ENCODE results near the gene IFNAR2.
"Not testable (repeated sequence)": the region's sequence is repeated elsewhere in the genome, so short reads cannot be mapped to it uniquely, and the experiment has no call there.

Gene IFNAR2

GRCh38 chr21:33241846-33242245 lies 12.1 kb downstream of the IFNAR2 start:
- in situ Hi-C loops (cut with HindIII; ENCODE audit: low sequenced_read_pairs): no loop called here
- H3K4me3 ChIP-seq (ENCODE audit: low read depth, low read length): no peak overlapping the region
- no peak for TF ChIP-seq CTCF (IDR thresholded peaks at IDR 0.05; ENCODE audit: low read depth, low read length)
- no peak for DNase-seq (ENCODE audit: low read depth, low spot score)

GRCh38 chr21:33242846-33243245 lies 13.1 kb downstream of the IFNAR2 start:
- DNase-seq (ENCODE audit: low read depth, low spot score); H3K4me3 ChIP-seq (ENCODE audit: low read depth, low read length); in situ Hi-C loops (cut with HindIII; ENCODE audit: low sequenced_read_pairs): not testable (repeated sequence)

GRCh38 chr21:33244082-33244778 lies 14.5 kb downstream of the IFNAR2 start:
- in situ Hi-C loops (cut with HindIII; ENCODE audit: low sequenced_read_pairs): no loop called here

GRCh38 chr21:33244779-33245105 lies 15.0 kb downstream of the IFNAR2 start:
- no peak overlapping the region for H3K4me3 ChIP-seq (ENCODE audit: low read depth, low read length)
- TF ChIP-seq CTCF (IDR thresholded peaks at IDR 0.05; ENCODE audit: low read depth, low read length): no peak
- in situ Hi-C loops (cut with HindIII; ENCODE audit: low sequenced_read_pairs): no loop called here
- no peak for DNase-seq (ENCODE audit: low read depth, low spot score)

More at GRCh38 chr21:33244082-33244778, 14.5 kb downstream of the IFNAR2 start:
- H3K4me3 ChIP-seq (ENCODE audit: low read depth, low read length): no peak overlapping the region
- DNase-seq (ENCODE audit: low read depth, low spot score): no peak
- no peak for TF ChIP-seq CTCF (IDR thresholded peaks at IDR 0.05; ENCODE audit: low read depth, low read length)

GRCh38 chr21:33245289-33245918 lies 15.7 kb downstream of the IFNAR2 start:
- H3K4me3 ChIP-seq (ENCODE audit: low read depth, low read length): no peak overlapping the region
- in situ Hi-C loops (cut with HindIII; ENCODE audit: low sequenced_read_pairs): no loop called here
- DNase-seq (ENCODE audit: low read depth, low spot score): no peak
- TF ChIP-seq CTCF (IDR thresholded peaks at IDR 0.05; ENCODE audit: low read depth, low read length): no peak

GRCh38 chr21:33246506-33246905 lies 16.8 kb downstream of the IFNAR2 start:
- TF ChIP-seq CTCF (IDR thresholded peaks at IDR 0.05; ENCODE audit: low read depth, low read length): no peak
- DNase-seq (ENCODE audit: low read depth, low spot score): no peak
- no peak overlapping the region for H3K4me3 ChIP-seq (ENCODE audit: low read depth, low read length)
- in situ Hi-C loops (cut with HindIII; ENCODE audit: low sequenced_read_pairs): no loop called here

- in situ Hi-C loops (cut with HindIII; ENCODE audit: low sequenced_read_pairs): no loop called here
- no peak for DNase-seq (ENCODE audit: low read depth, low spot score)
- no peak overlapping the region for H3K4me3 ChIP-seq (ENCODE audit: low read depth, low read length)
Observed at GRCh38 chr21:33246963-33247362, 17.2 kb downstream of the IFNAR2 start.

More at GRCh38 chr21:33246963-33247362, 17.2 kb downstream of the IFNAR2 start:
- TF ChIP-seq CTCF (IDR thresholded peaks at IDR 0.05; ENCODE audit: low read depth, low read length): no peak
